Erythroblast (primary cell): ENCODE data around the gene CDK2AP2.
"Not testable (repeated sequence)": the region's sequence is repeated elsewhere in the genome, so short reads cannot be mapped to it uniquely, and the experiment has no call there.

Source experiments
- GATA1 ChIP-seq: IDR thresholded peaks from 2 replicates; pipeline ENCODE4 v1.6.1; 2011; ENCODE audit warnings: low read depth, mild to moderate bottlenecking, control low read depth, low read length, moderate library complexity
- POLR2A ChIP-seq: IDR thresholded peaks from 2 replicates; pipeline ENCODE4 v1.6.1; 2011; ENCODE audit warnings: mild to moderate bottlenecking, low read length

GRCh38 chr11:67477344-67478050 is 30.5 kb downstream of the CDK2AP2 start:
- TF ChIP-seq POLR2A, GATA1: not testable (repeated sequence)
